Stimulated activated CD8-positive, alpha-beta memory T cell treated with anti-CD3 and anti-CD28 coated beads, Interleukin-7, amount 100 ng/mL, for 1 hour (primary cell): ENCODE data around the gene CHPF2.

Experiments used
- DNase-seq, 2 donors: peaks; one replicate each; pipeline ENCODE4 v3.0.0-alpha.2; 2020; ENCODE audit warnings: low read depth in 2 of 2

The CHPF2 gene

DNA sequence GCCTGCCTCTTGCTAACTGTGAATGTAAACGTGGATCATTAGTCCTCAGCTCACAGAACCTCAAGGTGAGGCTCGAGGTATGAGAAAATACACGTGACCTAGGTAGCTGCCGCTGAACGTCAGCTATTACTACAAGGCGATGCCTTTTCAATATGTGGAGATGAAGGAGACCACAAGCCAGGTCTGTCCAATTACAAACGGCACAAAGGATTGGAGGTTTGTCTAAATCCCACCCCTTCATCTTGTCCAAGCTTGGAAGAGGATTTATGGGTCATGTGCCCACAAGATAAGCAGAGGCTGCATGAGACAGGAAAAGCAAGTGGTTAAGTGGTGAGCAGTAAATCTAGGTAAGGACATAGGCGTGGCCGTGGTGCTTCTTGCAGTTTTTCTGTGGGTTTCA is 25.4 kb upstream of the CHPF2 start:
- DNase-seq: no peak

DNA sequence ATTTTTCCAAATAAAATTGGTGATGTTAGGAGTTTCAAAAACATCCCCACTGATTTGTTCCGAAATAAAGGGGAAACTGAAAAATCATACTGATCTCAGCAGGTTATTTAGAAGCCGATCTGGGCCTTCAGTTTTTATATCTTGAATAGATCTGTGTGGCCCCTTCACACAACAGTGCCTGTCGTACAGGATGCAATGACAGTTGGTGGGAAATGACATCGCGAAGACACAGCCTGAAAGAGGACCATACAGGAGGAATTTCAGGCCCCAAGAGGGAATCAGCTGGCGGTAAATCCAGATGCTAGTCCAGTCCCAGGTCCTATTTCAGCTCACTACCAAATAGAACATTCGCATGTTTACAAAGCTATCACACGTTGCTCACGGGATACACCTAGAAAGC is 25.0 kb upstream of the CHPF2 start:
- DNase-seq: no peak

DNA sequence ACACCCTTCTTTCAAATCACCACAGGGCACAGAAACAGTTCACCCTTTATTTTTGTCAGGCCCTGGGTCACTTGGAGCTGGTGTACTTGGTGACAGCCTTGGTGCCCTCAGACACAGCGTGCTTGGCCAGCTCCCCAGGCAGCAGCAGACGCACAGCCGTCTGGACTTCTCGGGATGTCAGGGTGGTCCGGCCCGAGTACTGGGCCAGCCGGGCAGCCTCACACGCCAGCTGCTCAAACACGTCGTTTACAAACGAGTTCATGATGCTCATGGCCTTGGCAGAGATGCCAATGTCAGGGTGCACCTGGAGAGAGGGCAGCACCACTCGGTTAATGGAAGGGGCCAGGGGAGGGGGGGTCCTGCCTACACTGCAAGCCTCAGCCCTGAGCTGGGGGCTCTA is 24.5 kb upstream of the CHPF2 start:
- no peak for DNase-seq

DNA sequence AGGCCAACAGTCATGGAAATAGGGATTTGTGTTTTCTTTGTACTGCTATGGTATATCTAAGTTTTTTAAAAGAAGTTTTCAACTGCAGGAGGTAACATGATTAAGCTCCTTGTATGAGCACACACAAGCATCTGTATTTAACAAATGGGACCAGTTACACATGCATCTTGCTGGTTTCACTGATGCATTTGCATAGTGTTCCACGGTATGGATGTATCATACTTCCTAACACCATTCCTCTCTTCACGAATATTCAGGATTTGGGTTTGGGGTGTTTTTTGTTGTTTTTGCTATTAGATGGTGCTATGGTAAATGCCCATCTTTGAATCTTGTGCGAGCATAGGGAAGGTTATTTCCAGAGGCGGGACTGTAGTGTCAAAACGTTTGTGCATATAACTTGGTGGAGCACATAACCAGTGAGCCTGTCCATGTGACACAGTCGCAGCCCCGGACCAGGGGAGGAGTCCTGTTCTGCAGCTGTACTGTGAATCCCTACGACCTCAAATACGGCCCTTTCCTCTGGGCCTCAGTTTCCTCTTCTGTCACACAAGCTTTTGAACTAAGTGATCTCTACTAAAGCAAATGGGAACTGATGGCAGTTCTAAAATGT is 23.9 kb upstream of the CHPF2 start:
- no peak for DNase-seq

DNA sequence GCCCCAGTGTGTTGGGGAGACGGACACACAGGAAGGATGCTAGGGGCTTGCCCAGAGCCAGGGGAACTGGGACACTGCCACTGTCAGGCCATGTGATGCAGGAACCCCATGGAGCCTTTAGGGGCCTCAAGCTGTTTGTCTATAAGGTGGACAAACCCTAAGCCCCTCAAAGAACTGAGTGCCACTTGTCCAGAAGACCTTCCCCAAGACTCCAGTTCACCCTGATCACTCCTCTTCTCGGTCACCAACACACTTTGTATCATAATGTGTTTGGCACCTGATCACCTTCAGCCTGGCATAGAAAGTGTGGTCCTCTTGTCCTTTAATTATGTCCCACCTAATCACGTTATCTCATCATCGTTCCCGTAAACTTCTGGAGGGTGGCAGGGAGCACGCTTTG is 22.7 kb upstream of the CHPF2 start:
- no peak for DNase-seq

DNA sequence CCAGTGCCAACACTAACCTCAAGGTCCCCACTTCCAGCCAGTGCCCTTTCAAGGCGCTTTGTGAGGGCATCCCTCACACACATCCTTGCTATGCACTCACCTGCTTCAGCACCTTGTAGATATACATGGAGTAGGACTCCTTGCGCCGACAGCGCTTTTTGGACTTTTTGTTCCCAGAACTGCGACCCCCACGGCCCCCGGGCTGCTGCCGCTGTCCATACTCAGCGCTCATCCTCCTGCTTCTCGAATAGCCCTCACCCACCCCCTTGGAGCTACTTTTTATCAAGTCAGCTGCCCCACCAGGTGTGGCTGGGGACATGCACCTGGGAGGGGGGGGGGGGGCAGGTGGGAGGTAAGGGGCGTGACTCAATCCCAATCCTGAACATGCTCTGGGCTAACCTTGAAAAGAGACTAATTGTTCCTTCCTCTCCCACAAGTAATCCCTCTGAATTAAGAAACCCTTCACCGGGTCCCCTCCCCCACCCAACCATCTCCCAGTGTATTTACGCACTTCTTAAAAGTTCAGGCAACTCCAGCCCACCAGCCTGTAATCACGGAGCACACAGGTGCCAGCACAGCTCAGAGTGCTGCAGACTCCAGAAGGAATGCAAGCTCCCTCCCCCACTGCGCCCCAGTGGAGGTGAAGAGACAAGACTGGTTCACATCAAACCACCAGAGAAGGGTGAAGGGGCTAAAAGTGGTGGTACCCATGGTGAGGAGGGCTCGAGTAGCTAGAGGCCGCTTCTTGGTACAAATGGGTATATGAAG is 22.0 kb upstream of the CHPF2 start, which contains the start of gene H2BK1:
H2BK1 (minus strand) TSS at position 402 of the 768 bp plus-strand sequence; CDS start at position 232, 170 bp downstream.
- DNase-seq: no peak

DNA sequence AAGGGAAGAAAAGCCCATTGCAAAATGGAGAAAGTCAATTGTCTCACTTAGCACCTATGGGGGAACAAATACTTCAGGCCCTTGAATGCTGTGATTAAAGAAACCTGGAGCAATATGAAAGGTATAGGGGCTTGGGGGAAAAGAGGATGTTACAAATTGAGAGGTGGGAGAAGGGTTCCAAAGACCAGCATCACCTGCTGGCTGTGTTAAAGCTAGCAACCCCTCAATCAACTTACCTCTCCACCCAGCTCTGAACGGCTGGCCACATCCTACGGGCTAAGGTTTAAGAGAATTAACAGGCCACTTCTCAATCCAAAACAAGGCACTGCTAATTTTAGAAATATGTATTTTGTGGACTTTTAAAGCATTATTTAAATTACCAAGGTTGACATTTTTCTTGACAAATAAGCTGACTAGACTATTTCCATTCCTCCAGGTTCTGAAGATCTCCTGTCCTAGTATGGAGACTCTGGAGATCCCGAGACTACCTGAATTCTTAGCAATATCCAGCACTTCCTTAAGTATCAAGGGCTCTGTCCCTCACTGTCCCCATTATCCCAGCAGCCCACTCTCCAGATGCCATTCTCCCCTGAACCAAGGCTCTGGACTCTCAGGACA is 21.0 kb upstream of the CHPF2 start:
- no peak for DNase-seq

DNA sequence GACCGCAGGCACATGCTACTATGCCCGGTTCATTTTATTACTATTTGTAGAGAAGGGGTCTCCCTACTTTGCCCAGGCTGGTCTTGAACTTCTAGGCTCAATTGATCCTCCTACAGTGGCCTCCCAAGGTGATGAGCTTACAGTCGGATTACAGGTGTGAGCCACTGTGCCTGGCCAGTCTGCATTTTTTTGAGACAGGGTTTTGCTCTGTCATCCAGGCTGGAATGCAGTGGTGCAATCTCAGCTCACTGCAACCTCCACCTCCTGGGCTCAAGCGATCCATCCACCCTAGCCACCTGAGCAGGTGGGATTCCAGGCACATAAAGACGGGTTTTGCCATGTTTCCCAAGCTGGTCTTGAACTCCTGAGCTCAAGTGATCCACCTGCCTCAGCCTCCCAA is 19.7 kb upstream of the CHPF2 start:
- no peak for DNase-seq

DNA sequence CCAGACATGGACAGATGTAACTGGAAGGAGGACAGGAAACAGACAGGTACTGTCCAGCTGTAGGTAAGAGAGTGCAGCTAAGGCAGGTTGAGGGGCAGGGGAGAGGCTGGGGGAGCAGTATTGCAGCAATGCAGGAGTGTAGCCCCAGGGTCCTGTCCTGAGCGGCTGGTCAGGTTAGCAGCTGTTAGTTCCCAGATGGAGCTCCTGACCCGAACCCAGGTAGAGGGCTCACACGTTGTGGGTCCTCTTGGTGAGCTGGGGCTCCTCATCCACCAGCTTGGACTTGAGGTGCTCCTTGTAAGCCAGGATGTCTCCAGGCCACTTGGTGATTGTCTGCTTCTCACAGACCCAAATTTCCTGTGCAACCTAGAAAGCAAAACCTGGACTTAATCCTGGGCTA is 18.5 kb upstream of the CHPF2 start:
- DNase-seq: no peak

DNA sequence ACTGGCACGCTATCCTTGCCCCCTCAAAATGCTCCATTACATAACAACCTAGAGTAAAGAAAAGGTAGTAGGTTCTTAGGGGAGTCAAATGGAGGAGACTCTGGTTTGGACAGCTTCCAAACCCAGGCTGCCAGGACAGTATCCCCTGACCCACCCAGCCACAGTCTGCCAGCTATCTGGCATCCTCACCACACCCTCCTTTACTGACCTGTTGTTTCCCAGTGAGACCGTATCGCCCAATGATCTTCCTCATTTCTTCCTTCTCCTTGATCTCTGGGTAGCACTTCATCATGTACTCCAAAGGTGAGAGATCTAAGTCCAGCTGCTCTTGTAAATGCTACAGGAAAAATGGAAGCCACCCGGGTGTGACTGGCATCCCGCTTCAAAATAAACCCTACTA is 16.9 kb upstream of the CHPF2 start:
- DNase-seq: no peak

DNA sequence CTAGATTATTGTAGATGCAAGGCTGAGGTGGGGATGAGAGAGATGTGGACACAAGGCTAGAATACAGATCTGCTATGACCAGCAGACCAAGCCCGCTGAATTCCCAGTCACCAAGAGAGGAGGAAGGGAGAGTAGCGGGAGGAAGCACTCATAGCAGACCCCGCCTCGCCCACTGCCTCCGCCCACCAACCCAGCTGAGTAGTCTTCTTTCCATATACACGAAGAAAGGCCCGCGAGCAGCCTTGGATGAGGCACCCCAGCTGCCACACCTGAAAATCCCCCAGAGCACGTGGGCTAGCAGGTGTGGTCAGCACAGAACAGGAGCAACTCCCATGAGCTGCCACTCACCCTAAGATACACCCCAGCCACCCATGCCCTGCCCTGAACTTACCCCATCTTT is 14.1 kb upstream of the CHPF2 start:
- DNase-seq: no peak

DNA sequence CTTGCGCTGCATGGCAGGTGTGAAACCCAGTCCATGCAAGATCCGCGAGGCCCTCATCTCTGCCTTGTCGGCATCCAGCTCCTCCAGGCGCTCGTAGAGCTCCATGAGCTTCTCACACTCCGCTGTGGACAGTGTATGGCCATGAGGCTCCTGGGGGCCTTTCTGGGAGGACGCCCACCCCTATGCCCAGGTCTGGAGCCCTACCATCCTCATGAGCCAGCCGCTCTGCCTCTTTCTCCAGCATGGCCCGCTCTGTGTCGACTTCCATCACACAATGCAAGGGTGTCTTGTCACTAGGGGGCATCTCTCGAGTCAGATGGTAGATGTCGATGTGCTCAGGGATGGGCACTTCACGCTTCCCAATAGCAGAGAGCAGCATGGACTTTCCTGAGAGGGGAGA is 8.6 kb upstream of the CHPF2 start:
- DNase-seq: no peak

DNA sequence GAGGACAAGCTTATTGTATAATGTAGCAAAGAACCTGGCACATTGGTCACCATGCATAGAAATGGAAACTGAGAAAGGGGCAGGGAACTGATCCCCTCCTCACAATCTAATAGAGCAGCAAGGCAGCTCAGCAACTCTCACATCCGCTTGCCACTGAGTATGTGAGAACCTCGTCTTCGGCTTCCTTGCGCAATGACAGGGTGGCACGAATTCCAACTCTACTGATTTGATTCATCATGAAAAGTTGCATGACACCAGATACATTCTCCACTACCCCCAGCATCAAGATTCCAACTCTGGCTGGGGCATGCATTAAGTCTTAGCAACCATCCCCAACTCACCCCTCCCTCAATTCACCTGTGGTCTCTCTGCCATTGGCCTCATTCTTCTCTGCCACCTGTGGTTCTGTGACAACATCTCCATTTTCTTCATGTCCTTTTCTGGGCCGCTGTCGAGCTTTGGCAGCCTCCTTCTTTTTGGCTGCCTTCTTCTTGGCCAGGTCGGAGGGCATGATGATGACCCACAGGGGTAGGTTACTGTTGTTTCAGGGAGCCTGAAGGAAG is 6.3 kb upstream of the CHPF2 start:
- no peak for DNase-seq

DNA sequence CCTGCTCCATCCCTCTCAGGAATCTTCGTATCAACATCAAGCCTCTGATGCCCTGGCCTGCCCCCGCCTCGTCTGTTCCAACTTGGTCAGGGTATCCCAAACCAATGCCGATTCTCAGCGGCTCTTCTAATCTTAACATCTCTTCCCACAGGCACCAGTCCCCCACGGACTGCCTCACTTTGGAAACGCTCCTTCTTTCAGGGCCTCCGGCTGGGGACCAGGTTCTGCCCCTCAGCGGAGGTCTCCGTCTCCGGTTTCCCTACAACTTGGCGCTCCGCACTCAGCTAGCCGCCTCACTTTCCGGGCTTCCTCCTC is 5.8 kb upstream of the CHPF2 start:
- DNase-seq: no peak

DNA sequence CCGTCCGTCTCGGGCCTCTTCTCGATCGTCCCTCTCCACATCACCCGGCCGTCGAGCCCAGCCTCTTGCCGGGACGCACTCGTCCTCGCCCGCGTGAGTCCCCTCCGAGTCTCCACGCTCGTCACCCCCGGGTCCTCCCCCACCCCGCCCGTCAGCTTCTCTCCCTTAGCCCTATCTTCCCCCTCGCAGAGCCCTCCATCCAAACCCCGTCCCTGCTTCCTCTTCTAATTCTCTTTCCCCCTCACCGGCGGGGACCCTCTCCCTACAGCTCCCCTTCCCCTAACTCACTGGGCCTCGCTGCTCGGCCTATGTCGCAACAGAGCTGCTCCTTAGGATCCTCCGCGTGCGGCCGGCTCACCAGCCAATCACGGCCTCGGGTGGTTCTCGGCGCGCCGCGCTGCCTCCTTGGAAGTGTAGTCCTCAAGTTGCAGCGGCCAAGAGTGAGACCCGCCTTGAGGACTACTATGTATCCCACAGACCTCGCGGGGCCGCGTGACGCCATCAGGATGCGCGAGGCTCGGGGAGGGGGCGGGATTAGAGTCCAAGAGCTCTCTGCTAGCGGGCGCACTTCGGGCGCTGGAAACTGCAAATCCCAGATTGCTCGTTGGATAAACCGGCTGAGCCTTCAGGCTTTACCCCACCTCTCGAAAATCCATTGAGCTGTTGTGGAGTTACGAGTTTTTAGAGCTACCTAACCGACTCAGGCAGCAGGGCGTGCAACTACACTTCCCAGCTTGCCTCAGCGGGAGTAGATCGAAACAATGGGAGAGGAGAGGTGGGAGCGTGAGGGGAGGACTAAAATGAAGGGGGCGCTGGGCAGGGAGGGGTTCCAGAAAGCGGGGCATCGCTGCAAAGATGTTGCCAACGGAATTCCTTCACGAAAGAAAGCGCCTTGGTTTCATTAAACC is 5.2 kb upstream of the CHPF2 start, which contains the start of gene ABCF2:
ABCF2 (minus strand) TSS at position 331 of the 908 bp plus-strand sequence. CDS start 747 bp downstream, outside the sequence.
- peak; percentile 95 to 98 for DNase-seq

DNA sequence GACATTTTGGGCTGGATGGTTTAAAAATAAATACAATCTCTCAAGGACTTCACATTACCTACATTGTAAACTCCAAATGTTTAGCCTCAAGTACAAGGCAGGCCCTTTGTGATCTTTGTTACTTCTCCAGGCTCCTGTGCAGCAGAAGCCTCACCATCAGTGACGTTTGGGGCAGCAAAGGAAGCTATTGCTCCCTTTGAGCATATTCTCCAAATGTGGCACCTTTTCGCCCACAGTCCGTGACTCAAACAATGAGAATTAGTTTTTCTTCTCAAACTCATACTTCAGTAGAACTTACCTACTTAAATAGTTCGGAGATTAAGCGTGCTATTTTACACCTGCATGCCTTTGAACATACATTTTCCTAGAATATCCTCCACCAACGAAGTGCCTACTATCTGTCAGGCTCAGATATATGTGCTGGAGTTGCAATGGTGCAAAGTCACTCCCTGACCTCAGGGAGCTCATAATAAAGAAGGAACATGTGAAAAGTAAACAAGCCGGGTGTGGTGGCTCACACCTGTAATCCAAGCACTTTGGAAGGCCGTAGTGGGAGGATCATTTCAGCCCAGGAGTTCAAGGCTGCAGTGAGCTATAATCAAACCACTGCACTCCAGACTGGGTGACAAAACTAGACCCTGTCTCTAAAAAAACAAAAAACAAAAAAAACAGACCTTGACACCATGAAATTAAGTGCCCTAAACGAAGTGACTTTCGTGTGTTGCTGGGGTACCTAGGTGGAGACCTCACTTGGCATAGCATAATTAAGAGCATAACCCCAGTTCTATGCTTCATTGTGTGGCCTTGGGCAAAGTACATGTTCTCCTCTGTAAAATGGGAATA is 4.0 kb upstream of the CHPF2 start:
- no peak for DNase-seq

DNA sequence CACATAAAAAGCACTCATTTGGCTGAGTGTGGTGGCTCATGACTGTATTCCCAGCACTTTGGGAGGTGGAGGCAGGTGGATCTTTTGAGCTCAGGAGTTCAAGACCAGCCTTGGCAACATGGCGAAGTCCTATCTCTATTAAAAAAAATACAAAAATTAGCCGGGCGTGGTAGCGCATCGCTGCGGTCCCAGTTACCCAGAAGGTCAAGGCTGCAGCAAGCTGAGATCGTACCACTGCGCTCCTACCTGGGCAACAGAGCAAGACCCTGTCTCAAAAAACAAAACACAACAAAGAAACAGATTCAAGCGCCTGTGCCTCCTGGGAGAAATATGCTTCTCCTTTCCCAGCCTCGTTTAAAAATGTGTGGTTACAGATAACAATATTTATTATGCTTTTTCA is 3.0 kb upstream of the CHPF2 start:
- no peak for DNase-seq

DNA sequence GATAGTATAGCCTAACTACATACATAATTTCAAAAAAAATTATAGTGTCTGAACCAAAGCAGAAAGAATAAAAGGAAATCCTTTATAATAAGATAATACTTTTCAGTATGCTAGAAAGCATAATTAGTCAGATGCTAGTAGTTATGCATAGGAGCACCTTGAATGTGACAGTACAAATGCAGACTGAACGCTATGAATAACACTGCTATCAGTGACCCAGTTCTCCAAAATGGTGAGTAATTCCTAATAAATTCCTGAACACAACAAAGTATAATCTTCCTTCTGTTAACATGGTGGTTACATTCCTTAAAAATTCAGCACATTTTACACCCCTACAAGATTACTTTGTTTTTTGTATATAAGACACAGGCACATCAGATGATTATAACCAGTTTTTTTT is 1.2 kb upstream of the CHPF2 start:
- DNase-seq: no peak

DNA sequence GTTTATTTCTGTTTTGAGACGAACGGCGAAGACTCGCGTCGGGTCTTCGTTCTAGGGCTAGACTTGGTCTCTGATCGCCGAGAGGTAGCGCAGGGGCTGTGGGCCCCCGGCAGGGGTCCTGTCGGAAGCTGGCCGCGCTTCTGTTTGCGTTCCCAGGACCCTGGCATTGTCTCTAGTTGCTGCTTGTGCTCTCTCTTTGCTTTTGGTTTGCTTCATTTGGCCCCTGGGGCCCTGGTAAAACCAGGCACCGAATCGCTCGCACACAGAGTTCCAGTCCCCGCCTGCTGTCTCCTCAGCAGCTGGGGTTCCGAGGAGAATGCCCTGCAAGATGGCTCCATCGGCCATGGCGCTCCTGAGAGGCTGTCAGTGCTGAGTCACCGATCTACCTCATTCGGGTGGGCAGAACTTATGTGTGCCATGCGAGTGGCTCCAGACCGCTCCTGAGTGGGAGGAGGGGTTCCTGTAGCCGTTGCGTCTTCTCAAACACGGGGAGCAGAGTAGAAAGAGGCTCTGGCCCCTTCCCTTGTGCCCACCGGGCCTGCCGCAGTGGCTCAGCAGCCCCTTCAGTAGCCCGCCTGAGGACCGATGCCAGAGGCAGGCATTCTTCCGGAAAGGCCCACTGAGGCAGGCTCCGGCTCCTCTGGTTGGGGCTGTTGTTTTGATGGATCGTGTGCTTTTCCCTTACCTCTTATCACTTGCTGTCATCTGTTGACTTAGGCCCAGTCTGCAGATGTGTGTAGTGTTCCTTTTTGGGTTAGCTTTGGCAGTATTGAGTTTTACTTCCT is 826 bp downstream of the CHPF2 start:
- peak; percentile 32 to 42 for DNase-seq

DNA sequence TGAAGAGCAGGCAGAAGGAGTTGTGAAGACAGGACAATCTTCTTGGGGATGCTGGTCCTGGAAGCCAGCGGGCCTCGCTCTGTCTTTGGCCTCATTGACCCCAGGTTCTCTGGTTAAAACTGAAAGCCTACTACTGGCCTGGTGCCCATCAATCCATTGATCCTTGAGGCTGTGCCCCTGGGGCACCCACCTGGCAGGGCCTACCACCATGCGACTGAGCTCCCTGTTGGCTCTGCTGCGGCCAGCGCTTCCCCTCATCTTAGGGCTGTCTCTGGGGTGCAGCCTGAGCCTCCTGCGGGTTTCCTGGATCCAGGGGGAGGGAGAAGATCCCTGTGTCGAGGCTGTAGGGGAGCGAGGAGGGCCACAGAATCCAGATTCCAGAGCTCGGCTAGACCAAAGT is 1.5 kb downstream of the CHPF2 start:
- no peak for DNase-seq
